Measurements from ENCODE around the gene CD9.
"Not testable (repeated sequence)": the region's sequence is repeated elsewhere in the genome, so short reads cannot be mapped to it uniquely, and the experiment has no call there.

The CD9 gene, protein sequence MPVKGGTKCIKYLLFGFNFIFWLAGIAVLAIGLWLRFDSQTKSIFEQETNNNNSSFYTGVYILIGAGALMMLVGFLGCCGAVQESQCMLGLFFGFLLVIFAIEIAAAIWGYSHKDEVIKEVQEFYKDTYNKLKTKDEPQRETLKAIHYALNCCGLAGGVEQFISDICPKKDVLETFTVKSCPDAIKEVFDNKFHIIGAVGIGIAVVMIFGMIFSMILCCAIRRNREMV

DNA sequence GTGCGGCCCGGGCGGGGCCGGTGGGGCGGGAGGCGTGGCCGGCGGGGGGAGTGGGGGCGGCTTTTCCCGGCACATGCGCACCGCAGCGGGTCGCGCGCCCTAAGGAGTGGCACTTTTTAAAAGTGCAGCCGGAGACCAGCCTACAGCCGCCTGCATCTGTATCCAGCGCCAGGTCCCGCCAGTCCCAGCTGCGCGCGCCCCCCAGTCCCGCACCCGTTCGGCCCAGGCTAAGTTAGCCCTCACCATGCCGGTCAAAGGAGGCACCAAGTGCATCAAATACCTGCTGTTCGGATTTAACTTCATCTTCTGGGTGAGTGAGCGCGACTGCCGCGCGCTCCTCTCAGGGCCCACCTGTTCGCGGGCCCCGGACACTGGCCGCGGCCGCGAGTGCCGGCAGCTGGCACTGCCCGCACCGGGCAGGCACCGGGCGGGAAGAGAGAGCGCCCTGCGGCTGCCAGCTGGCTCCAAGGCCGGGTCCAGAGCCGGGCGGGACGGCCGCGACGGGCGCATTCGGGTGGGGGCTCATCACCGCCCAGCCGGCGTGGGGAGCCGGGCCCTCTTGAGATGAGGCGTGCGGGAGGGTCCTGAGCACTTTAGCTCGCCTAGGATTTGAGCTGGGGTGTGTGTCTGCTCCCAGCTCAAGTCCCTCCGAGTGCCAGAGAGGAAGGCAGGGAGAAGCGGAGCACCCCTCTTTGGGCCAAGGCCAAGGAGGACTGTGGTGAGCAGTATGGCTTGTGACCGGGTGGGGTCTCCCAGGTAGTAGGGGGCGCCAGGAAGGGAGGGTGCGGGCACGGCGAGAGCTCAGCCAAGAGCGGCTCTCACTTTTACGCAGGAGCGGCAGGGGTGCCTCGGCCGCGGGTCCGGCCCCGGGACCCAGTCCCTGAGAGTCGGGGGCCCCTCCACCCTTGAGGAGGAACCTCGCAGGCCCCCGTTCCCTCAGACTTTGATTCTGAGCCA lies at the start of gene CD9:
Gene CD9 (plus strand): TSS at position 145 of the 957 bp plus-strand sequence. CDS start 100 bp downstream, at position 245.
- peak within 1 kb of the TSS; percentile 98 for H3K27ac ChIP-seq
- TF ChIP-seq ZFX (IDR thresholded peaks at IDR 0.05): peak; percentile 70; the same call in 1 of the 2 replicates
- TF ChIP-seq, protein P1, sequence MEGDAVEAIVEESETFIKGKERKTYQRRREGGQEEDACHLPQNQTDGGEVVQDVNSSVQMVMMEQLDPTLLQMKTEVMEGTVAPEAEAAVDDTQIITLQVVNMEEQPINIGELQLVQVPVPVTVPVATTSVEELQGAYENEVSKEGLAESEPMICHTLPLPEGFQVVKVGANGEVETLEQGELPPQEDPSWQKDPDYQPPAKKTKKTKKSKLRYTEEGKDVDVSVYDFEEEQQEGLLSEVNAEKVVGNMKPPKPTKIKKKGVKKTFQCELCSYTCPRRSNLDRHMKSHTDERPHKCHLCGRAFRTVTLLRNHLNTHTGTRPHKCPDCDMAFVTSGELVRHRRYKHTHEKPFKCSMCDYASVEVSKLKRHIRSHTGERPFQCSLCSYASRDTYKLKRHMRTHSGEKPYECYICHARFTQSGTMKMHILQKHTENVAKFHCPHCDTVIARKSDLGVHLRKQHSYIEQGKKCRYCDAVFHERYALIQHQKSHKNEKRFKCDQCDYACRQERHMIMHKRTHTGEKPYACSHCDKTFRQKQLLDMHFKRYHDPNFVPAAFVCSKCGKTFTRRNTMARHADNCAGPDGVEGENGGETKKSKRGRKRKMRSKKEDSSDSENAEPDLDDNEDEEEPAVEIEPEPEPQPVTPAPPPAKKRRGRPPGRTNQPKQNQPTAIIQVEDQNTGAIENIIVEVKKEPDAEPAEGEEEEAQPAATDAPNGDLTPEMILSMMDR (conservative IDR thresholded peaks at IDR 0.05): no peak

DNA sequence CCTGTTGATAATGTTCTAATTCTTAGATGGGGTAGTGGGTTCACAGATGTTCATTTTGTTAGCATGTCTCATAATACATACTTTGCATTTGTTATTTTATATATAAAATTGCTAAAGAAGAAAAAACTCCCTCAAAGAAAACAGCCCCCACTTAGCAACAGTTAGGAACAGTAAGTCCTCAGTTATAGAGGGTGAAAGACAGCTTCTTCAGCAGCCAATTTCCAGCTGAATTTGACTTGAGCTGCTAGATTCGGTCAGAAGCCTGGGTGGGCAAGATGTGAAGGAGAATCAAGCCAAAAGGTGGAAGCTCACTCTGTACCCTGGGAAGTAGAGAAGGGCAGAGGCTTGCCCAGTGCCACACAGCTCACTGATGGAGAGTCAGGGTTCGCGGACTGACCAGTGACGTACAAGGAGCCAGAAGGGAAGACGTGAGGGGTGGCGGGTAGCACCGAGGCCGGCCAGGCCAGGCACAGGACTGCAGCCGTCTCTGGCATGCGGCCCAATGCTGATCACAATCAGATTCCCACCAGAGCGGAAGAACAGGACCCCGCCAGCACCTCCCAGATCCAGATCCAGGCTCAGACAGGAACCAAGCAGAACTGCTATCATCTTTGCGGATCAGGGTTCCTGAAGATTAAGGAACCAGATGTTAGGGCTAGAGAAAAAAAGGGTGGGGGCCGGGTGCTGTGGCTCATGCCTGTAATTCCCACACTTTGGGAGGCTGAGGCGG lies 45.3 kb upstream of the CD9 start:
- no peak overlapping the region for H3K27ac ChIP-seq
- TF ChIP-seq ZFX (IDR thresholded peaks at IDR 0.05): no peak
- TF ChIP-seq, protein P1 (conservative IDR thresholded peaks at IDR 0.05): no peak

DNA sequence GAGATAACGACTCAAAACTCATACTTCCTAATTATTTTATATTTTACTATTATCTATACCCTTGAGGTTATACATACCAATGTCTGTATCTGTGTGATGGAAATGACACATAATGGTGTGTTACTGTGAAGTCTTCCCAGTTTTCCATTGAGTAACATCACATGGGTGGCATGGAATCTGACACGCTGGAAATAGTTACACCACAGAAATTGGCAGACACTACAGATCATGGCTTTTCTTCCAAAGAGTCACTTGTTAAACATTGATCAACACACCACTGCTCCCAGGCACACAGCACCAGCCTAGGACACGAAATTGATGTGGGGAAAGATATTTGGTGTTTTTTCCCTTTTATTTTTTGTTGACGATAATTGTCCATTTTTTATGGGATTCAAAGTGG lies 42.7 kb upstream of the CD9 start:
- H3K27ac ChIP-seq: no peak overlapping the region
- TF ChIP-seq, protein P1 (conservative IDR thresholded peaks at IDR 0.05): no peak
- no peak for TF ChIP-seq ZFX (IDR thresholded peaks at IDR 0.05)

DNA sequence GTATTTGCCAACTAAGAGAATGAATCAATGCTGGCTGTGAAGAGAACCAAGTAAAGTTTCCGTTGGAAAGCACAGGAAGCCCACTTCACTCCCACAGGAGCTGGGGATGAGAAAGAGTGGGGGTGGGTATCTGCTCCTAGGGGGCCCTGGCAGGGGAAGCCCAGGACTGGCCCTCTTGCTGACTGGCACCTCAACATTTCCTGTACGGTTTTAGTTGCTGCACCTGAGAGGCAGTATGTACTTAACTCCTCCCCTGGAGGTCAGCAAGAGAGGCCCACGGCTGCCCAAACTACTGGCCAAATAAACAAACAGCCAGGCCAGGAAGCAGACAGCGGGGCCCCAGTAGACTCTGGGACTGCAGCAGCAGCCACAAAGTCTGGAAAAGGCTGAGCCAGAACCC lies 41.9 kb upstream of the CD9 start:
- TF ChIP-seq, protein P1 (conservative IDR thresholded peaks at IDR 0.05): no peak
- TF ChIP-seq ZFX (IDR thresholded peaks at IDR 0.05): no peak
- no peak overlapping the region for H3K27ac ChIP-seq

DNA sequence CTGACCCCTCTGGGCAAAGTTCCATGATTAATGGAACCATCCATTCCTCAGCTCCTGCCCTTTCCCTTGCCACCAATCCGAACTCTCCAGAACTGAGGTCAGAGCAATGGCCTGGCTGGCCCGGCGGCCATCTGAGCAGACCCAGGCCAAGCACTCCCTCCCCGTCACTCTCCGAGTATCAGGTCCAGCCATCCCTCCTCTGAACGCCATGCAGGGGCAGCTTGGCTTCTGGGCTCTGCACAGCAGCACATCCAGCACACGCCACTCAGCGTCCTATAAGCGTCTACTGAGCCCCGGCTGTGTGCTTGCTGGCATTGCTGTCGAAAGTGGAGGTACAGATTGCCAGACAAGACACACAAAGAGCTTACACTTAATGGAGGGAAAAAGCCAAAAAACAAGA lies 41.5 kb upstream of the CD9 start:
- no peak overlapping the region for H3K27ac ChIP-seq
- TF ChIP-seq, protein P1 (conservative IDR thresholded peaks at IDR 0.05): no peak
- TF ChIP-seq ZFX (IDR thresholded peaks at IDR 0.05): no peak

DNA sequence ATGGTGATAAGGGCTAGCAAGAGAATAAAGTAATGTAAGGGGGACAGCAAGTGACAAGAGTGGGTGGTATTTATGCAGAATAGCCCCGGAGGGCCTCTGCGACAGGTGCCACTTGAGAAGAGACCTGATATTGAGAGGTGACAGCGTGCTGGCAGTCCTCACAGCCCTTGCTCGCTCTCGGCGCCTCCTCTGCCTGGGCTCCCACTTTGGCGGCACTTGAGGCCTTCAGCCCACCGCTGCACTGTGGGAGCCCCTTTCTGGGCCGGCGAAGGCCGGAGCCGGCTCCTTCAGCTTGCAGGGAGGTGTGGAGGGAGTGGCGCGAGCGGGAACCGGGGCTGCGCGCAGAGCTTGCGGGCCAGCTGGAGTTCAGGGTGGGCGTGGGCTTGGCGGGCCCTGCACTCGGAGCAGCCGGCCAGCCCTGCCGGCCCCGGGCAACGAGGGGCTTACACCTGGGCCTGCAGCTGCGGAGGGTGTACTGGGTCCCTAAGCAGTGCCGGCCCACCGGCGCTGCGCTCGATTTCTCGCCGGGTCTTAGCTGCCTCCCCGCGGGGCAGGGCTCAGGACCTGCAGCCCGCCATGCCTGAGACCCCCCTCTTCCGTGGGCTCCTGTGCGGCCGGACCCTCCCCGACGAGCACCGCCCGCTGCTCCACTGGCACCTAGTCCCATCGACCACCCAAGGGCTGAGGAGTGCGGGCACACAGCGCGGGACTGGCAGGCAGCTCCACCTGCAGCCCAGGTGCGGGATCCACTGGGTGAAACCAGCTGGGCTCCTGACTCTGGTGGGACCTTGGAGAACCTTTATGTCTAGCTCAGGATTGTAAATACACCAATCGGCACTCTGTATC lies 40.8 kb upstream of the CD9 start:
- not testable (repeated sequence) for H3K27ac ChIP-seq

DNA sequence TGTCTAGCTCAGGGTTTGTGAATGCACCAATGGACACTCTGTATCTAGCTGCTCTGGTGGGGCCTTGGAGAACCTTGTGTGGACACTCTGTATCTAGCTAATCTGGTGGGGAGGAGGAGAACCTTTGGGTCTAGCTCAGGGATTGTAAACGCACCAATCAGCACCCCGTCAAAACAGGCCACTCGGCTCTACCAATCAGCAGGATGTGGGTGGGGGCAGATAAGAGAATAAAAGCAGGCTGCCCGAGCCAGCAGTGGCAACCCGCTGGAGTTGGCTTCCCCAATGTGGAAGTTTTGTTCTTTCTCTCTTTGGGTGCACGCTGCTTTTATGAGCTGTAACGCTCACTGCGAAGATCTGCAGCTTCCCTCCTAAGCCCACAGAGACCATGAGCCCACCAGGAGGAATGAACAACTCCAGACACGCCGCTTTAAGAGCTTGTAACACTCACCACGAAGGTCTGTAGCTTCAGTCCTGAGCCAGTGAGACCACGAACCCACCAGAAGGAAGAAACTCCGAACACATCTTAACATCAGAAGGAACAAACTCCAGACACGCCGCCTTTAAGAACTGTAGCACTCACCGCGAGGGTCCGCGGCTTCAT lies 40.1 kb upstream of the CD9 start:
- H3K27ac ChIP-seq: not testable (repeated sequence)
